HCT116 (cell line): ENCODE measurements around the gene AARSD1.

Experiments used
- CTCF ChIP-seq, 3 experiments: fragments of 200-600 bp in 1 of 3; sonication (generic) in 1 of 3; IDR thresholded peaks in 2 of 3; conservative IDR thresholded peaks in 1 of 3; 2 replicates each; pipeline ENCODE4 v1.5.1; 2012 to 2017; ENCODE audit warnings: low read depth in 2 of 3, low read length in 2 of 3, antibody characterized with exemption in 1 of 3, borderline replicate concordance in 1 of 3, control low read depth in 1 of 3, mild to moderate bottlenecking in 1 of 3, mixed read lengths in 1 of 3, mixed run types in 1 of 3, moderate library complexity in 1 of 3; ENCODE audit not compliant: insufficient read depth in 1 of 3
- POLR2AphosphoS5 ChIP-seq: IDR thresholded peaks from 2 replicates; pipeline ENCODE4 v1.6.1; 2011; ENCODE audit warnings: mild to moderate bottlenecking, low read depth, low read length, moderate library complexity
- RAD21 ChIP-seq: IDR thresholded peaks from 2 replicates; pipeline ENCODE4 v1.6.1; 2012; ENCODE audit warnings: low read depth, mild to moderate bottlenecking
- REST ChIP-seq: IDR thresholded peaks from 2 replicates; pipeline ENCODE4 v1.6.1; 2012; ENCODE audit warnings: low read depth

- TF ChIP-seq CTCF (IDR thresholded peaks at IDR 0.05 in 2 of 3, conservative IDR thresholded peaks at IDR 0.05 in 1 of 3; ENCODE audit: borderline replicate concordance in 1 of 3, insufficient read depth in 1 of 3, low read depth in 2 of 3, low read length in 2 of 3) (no peak), REST (no peak), POLR2AphosphoS5 (no peak), RAD21 (no peak)
Measured at GRCh38 chr17:43010667-43011308, 46.5 kb upstream of the AARSD1 start.
